GM21528 (cell line): Measurements from ENCODE around the gene MAML3.
A peak's percentile ranks its signal among the peaks of the same experiment; 100 is the strongest.

Experiments used
- ATAC-seq: cut with Tn5 transposase; IDR thresholded peaks from one replicate; pipeline ENCODE4 v1.9.1; 2021; ENCODE audit warnings: mild to moderate bottlenecking, moderate library complexity; ENCODE audit not compliant: unreplicated experiment, low FRiP score

MAML3 gene

DNA sequence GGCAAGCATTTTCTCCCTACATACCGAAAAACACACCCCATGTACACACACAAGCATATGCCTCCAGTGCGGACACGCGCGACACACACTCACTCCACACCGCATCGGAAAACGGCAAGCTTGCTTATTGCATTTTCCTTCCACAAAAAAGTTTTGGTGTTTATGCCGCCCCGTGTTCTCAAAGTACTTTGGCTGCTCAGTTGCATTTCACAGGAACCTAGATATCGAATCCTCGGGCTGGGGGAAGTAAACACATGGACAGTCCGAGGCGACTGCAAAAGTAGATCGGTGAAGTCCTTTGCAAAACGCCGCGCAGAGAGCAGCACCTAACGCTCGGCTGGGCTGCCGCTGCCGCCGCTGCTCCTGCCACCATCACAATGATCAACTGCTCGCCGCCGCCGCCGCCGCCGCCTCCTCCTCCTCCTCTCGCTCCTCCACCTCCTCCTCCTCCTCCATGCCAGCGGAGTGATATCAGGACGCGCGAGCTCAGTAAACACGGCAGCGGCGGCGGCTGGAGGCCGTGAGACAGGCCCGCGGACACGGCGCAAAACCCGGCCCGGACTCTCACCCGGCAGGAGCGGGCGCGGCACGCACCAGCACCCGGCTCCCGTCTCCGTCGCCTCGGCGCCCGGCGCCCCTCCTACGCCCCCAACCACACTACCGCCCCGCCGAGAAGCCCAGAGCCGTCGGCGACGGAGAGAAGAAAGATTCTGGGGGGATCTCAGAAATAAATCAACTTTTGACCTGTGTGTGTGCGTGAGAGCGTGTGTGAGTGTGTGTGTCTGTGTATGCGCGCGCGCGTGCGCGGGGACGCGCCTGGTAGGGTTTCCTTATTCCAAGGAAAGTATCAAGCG is at the start of gene MAML3:
Gene MAML3 (minus strand): TSS at position 467 of the 854 bp plus-strand sequence. CDS start 857 bp downstream, outside the sequence.
- peak; percentile 42 for ATAC-seq

DNA sequence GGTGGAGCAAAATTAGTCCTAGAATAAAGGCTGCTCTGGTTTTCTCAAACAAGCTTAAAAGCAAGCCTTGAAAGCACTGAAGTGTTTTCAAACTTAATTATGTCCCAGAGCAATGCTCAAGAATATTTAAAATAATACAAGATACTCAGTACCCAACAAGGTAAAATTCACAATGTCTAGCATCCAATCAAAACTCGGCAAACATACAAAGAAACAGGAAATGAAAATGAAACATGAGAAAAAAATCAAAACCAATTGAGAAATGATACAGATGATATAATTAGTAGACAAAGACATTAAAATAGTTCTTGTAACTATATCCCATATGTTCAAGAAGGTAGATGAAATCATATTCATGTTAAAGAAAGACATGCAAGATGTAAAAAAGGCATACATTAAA is 45.0 kb upstream of the MAML3 start:
- ATAC-seq: no peak

DNA sequence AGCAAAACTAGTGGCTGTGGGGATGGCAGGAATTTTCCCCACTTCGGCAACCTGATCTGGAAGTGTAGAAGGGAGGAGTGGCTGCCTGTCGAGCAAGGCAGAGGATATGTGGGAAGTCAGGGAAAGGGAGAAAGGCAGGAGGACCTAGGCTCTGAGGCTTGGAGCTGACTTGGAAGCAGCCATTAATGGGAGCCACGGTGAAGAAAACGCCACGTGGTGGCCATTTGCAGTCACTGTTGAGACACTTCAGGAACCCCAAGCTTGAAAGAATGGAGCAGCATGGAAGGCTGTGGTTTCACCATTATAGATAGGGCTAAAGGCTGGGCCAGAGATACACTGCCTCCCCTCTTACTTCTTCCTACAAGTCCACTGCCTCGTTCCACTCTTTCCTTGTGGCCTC is 41.8 kb upstream of the MAML3 start:
- no peak for ATAC-seq

DNA sequence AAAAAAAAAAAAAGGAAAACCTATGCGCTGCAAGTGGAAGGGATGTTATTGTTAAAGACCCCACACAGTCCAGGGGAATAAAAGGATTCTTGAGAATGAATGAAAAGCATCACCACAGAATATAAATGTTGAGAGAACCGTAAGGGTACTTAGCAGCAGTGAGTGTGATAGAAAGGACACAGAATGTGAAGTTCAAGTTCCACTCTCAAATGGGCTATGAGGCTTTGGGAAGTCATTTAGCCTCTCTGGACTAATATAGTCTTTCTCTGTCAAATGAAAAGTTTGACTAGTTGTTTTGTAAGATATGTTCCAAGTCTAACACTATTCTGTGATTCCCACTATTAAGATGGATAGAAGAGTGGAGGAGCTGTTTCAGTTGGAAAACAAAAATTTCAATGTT is 35.8 kb upstream of the MAML3 start:
- no peak for ATAC-seq

DNA sequence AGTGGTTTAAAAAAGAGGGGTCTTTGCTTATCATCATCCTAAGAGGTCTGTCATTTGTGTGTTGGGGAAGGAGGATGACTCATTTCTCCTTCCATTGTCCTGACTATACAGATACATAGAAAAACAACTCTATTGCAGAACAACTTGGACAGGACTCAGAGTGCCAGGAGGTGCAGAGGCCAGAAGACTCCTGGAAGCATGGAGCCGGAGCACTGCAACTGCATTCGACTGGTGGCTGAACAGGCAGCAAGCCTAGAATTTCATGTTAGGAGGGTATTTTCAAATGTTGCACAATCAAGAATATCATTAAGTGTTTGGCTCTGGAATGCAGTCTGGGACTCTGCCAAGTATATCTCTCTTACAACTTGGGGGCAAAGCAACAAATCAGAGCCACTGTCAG is 35.0 kb upstream of the MAML3 start:
- ATAC-seq: no peak

GRCh38 chr4:140187316-140187695 is 33.3 kb upstream of the MAML3 start:
- no peak for ATAC-seq

GRCh38 chr4:140186651-140187315 is 32.8 kb upstream of the MAML3 start:
- ATAC-seq: no peak

- ATAC-seq: no peak
Observed at GRCh38 chr4:140186082-140186438, 32.1 kb upstream of the MAML3 start.

- ATAC-seq: no peak
Observed at GRCh38 chr4:140185412-140186081, 31.6 kb upstream of the MAML3 start.

DNA sequence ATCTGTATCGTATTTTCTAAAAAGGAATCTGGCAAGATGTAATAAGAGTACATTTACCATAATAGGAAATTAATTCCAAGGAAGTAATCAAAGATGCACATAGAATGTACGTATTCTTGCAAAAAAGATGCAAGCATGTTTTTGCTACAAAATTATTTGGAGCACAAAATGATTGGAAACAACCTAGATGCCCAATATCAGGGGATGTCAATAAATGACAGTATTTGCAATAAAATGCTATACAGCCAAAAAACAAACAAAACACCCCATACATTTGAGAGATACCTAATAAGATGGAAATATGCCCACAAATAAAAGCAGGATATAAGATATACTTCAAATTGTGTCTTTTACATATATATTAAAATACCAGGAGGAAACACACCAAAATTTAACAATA is 29.3 kb upstream of the MAML3 start:
- ATAC-seq: no peak

GRCh38 chr4:140180577-140180976 is 26.6 kb upstream of the MAML3 start:
- no peak for ATAC-seq

- ATAC-seq: no peak
Observed at GRCh38 chr4:140176735-140177134, 22.8 kb upstream of the MAML3 start.

- ATAC-seq: no peak
Observed at GRCh38 chr4:140174543-140174942, 20.6 kb upstream of the MAML3 start.

DNA sequence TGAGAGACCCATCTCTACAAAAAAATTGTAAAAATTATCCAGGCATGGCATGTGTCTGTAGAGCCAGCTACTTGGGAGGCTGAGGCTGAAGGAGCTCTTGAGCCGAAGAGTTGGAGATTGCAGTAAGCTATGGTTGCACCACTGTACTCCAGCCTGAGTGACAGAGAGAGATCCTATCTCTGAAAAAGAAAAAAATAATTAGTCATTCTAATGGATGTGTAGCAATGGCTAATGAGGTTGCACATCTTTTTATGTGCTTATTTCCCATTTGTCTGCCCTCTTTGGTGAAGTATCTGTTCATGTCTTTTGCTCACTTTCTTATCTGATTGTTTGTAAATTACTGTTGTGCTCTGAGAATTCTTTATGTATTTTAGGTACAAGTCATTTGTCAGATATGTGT is 19.0 kb upstream of the MAML3 start:
- ATAC-seq: no peak

DNA sequence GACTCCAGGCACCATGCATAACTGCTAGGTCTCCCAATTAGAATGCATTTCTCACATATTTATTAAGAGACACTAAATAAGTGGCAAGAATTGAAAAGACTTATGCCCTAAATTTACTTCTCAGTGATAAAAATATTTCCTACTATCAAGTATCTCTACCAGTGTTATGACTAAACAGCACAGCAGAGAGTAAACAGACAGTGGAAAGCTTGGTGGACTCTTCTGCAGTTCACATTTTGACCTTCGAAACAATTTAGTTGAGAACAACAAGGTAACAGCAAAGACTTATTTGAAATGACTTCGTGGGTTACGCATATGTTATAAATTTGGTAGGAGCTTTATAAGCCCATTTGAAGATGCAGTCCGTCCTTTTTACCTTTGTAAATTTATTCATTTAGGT is 16.3 kb upstream of the MAML3 start:
- ATAC-seq: no peak

DNA sequence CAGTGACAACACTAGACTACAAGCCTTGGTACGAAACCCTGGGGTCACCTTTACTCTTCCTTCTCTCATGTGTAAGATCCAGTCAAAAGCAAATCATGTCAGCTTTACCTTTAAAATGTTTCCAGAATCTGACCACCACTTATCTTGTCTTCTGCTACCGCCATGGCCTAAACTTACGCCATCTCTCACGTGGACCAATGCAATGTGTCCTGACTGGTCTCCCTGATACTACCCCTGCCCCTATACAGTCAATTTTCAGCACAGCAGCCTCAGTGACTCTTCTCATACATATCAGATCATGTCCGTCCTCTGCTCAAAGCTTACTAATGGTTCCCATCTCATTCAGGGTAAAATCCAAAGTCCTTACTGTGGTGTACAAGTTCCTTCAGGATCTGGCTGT is 15.0 kb upstream of the MAML3 start:
- ATAC-seq: no peak

DNA sequence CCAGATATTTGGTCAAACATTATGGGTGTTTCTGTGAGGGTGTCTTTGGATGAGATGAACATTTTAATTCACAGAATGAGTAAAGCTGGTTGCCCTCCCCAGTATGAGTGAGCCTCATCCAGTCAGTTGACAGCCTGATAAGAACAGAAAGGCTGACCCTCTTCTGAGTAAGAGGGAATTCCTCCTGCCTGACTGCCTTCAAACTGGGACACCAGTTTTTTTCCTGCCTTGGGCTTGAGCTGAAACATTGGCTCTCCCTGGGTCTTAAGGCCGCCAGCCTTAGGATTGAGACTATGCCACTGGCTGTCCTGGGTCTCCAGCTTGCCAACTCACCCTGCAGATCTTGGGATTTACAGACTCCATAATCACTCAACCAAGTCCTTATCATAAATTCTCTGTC is 14.5 kb upstream of the MAML3 start:
- no peak for ATAC-seq

GRCh38 chr4:140163029-140163810 is 9.2 kb upstream of the MAML3 start:
- no peak for ATAC-seq

DNA sequence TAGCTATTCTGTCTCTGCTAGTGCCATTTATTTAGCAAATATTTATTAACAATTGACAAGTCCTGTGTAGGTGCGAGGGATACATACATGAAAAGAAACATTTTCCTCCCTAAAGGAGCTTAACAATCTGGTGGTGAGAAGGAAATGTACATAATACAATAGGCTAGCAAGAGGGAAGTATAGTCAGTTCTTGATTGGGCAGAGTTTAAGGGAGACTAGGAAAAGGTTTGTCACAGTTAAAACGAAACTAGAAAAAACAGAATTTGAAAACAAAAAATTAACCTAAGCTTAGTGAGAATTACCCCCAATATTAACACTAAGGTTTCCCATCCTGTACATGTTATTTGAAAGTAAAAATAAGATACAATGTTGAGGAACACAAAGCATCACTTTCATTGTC is 8.6 kb upstream of the MAML3 start:
- ATAC-seq: no peak

GRCh38 chr4:140158365-140159030 is 4.5 kb upstream of the MAML3 start:
- ATAC-seq: no peak
